Kidney epithelial cell (primary cell): Measurements from ENCODE around the gene TTC21B. TPM values are rescaled to one million over a fixed set of nuclear protein-coding genes. Genes with fewer than 3 reads are reported as not detected.

Experiments used
- DNase-seq: peaks from one replicate; pipeline ENCODE4 v3.0.0-alpha.2; 2010; ENCODE audit warnings: low read depth
- H3K27me3 ChIP-seq: 2 replicates; pipeline ENCODE4 v1.6.0; 2011; ENCODE audit warnings: low read length; ENCODE audit not compliant: control insufficient read depth, insufficient read depth
- H3K36me3 ChIP-seq: 2 replicates; pipeline ENCODE4 v1.5.1; 2011; ENCODE audit warnings: low read length; ENCODE audit not compliant: control insufficient read depth, insufficient read depth
- H3K4me3 ChIP-seq: 2 replicates; pipeline ENCODE4 v1.5.1; 2011; ENCODE audit warnings: low read depth, mild to moderate bottlenecking, control low read depth, low read length
- total RNA-seq: library from RNA; depleted of rRNA; stranded (reverse); fragments of >200 nt; gene quantifications from 2 replicates; pipeline ENCODE4 v1.2.3, GENCODE V29; 2015
- TF ChIP-seq, protein P1 (sequence below): IDR thresholded peaks from 2 replicates; pipeline ENCODE4 v1.5.1; 2011; ENCODE audit warnings: mild to moderate bottlenecking, moderate library complexity, low read length, control low read depth, inconsistent platforms; ENCODE audit not compliant: insufficient read depth, poor library complexity, severe bottlenecking

The TTC21B gene
- total RNA-seq, 1 donor from 2014 or later = 10.8 TPM

DNA sequence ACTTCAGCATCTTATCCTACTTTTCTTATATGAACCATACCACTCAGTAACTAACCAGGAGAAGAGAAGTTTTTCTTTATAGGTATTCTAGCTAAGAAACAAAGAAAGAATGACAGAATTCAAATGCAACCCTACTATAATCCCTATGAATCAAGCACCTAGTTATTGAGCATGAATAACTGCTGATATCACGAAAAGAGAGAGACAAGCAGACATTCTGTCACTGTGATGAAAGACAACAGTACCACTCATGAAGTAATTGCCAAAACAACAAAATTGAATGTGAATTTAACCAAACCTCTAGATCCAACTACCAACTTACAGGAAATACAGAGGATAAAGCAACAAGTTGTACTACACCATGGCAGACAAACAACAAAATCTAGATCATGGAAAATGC is 15.3 kb downstream of the TTC21B start:
- no peak overlapping the region for H3K4me3 ChIP-seq
- no peak for DNase-seq
- H3K36me3 ChIP-seq = no peaks in the 10 kb centered on the region
- TF ChIP-seq, protein P1, sequence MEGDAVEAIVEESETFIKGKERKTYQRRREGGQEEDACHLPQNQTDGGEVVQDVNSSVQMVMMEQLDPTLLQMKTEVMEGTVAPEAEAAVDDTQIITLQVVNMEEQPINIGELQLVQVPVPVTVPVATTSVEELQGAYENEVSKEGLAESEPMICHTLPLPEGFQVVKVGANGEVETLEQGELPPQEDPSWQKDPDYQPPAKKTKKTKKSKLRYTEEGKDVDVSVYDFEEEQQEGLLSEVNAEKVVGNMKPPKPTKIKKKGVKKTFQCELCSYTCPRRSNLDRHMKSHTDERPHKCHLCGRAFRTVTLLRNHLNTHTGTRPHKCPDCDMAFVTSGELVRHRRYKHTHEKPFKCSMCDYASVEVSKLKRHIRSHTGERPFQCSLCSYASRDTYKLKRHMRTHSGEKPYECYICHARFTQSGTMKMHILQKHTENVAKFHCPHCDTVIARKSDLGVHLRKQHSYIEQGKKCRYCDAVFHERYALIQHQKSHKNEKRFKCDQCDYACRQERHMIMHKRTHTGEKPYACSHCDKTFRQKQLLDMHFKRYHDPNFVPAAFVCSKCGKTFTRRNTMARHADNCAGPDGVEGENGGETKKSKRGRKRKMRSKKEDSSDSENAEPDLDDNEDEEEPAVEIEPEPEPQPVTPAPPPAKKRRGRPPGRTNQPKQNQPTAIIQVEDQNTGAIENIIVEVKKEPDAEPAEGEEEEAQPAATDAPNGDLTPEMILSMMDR = no peak
- H3K27me3 ChIP-seq = no peaks in the 10 kb centered on the region

GRCh38 chr2:165933211-165933910 is 20.2 kb downstream of the TTC21B start:
- no peaks in the 10 kb centered on the region for H3K27me3 ChIP-seq
- TF ChIP-seq, protein P1 = no peak
- no peak for DNase-seq
- H3K36me3 ChIP-seq = no peaks in the 10 kb centered on the region
- H3K4me3 ChIP-seq = no peak overlapping the region

DNA sequence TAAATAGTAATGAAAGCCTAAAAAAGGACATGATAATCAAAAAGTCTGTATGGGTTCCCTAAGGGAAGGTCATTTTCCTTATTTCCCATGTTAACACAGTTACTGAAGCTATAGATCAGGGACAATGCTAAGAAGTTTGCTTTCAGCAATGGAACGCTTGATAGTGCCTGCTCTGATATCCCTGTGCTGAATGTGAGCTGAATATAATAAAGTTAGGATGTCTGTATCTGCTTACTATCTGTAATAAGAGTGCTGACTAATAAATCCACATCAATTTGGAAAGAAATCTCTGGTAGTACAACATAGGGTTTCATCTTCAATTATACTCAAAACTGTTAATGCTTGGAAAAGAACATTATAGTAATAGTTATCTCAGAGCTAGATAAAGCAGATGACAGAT is 25.8 kb downstream of the TTC21B start:
- Histone ChIP-seq H3K4me3 (no peak overlapping the region), H3K27me3 (no peaks in the 10 kb centered on the region), H3K36me3 (no peaks in the 10 kb centered on the region)
- no peak for DNase-seq
- TF ChIP-seq, protein P1 = no peak

GRCh38 chr2:165927353-165927752 is 26.2 kb downstream of the TTC21B start:
- H3K27me3 ChIP-seq = no peaks in the 10 kb centered on the region
- DNase-seq = no peak
- H3K4me3 ChIP-seq = no peak overlapping the region
- no peaks in the 10 kb centered on the region for H3K36me3 ChIP-seq
- TF ChIP-seq, protein P1 = no peak

GRCh38 chr2:165924946-165925345 is 28.6 kb downstream of the TTC21B start:
- TF ChIP-seq, protein P1 = no peak
- no peak for DNase-seq
- Histone ChIP-seq H3K4me3 (no peak overlapping the region), H3K27me3 (no peaks in the 10 kb centered on the region), H3K36me3 (no peaks in the 10 kb centered on the region)

DNA sequence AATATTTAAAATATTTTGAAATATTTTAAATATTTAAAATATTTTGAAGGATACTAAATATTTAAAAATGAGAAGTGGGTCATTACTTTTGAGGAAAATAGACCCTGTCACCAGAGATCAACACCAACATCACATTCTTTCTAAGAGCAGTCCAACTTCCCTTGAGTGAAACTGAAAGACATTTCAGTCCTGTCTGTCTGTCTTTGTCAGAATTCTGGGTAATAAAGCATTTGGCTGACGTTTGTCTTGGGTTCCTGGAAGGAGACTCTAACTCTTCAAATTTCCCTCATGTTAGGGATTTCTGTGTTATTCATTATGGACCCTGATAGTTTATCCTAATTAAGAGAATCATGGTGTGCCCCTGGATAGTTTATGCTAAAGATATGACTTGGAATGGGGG is 32.8 kb downstream of the TTC21B start:
- no peaks in the 10 kb centered on the region for H3K27me3 ChIP-seq
- DNase-seq = no peak
- TF ChIP-seq, protein P1 = no peak

More for the DNA sequence above, 32.8 kb downstream of the TTC21B start:
- Histone ChIP-seq H3K4me3 (no peak overlapping the region), H3K36me3 (no peaks in the 10 kb centered on the region)
